ENCODE results near the gene FAM81B.

Gene FAM81B

GRCh38 chr5:95380103-95380628 lies 11.0 kb upstream of the FAM81B start:
- Histone ChIP-seq H3K4me2 (ENCODE audit: low read depth, low read length, poor library complexity, severe bottlenecking) (no peak overlapping the region), H2AFZ (ENCODE audit: low read depth, low read length, severe bottlenecking) (no peak overlapping the region), H3K9ac (ENCODE audit: low read length) (no peak overlapping the region), H3K27ac (ENCODE audit: low read depth, low read length) (no peak overlapping the region), H4K20me1 (ENCODE audit: low read depth, low read length) (no peaks in the 10 kb centered on the region), H3K4me3 (ENCODE audit: insufficient read depth, low read length, poor library complexity, severe bottlenecking) (no peak overlapping the region), H3K9me3 (ENCODE audit: insufficient read depth, low read length) (no peaks in the 10 kb centered on the region), H3K27me3 (ENCODE audit: low read length) (no peaks in the 10 kb centered on the region), H3K9me2 (replicated peaks; ENCODE audit: insufficient read depth, low read length) (no peaks in the 10 kb centered on the region), H3K79me2 (ENCODE audit: insufficient read depth, low read length) (no peaks in the 10 kb centered on the region), H3F3A (ENCODE audit: insufficient read depth) (no peaks in the 10 kb centered on the region), H3K36me3 (ENCODE audit: low read length) (no peaks in the 10 kb centered on the region)
- TF ChIP-seq CTCF (IDR thresholded peaks at IDR 0.05; ENCODE audit: insufficient read depth, low read length, poor library complexity, severe bottlenecking) (no peak), EZH2phosphoT487 (conservative IDR thresholded peaks at IDR 0.05; ENCODE audit: low read length) (no peak)

GRCh38 chr5:95382801-95383200 lies 8.4 kb upstream of the FAM81B start:
- no peaks in the 10 kb centered on the region for H3F3A ChIP-seq (ENCODE audit: insufficient read depth)
- no peaks in the 10 kb centered on the region for H4K20me1 ChIP-seq (ENCODE audit: low read depth, low read length)
- no peak overlapping the region for H3K9ac ChIP-seq (ENCODE audit: low read length)
- no peaks in the 10 kb centered on the region for H3K27me3 ChIP-seq (ENCODE audit: low read length)
- H3K27ac ChIP-seq (ENCODE audit: low read depth, low read length) = no peak overlapping the region
- H3K9me2 ChIP-seq (replicated peaks; ENCODE audit: insufficient read depth, low read length) = no peaks in the 10 kb centered on the region
- H3K4me2 ChIP-seq (ENCODE audit: low read depth, low read length, poor library complexity, severe bottlenecking) = no peak overlapping the region
- H3K79me2 ChIP-seq (ENCODE audit: insufficient read depth, low read length) = no peaks in the 10 kb centered on the region
- H3K36me3 ChIP-seq (ENCODE audit: low read length) = no peaks in the 10 kb centered on the region
- no peaks in the 10 kb centered on the region for H3K9me3 ChIP-seq (ENCODE audit: insufficient read depth, low read length)
- no peak overlapping the region for H2AFZ ChIP-seq (ENCODE audit: low read depth, low read length, severe bottlenecking)
- TF ChIP-seq CTCF (IDR thresholded peaks at IDR 0.05; ENCODE audit: insufficient read depth, low read length, poor library complexity, severe bottlenecking) (no peak), EZH2phosphoT487 (conservative IDR thresholded peaks at IDR 0.05; ENCODE audit: low read length) (no peak)
- H3K4me3 ChIP-seq (ENCODE audit: insufficient read depth, low read length, poor library complexity, severe bottlenecking) = no peak overlapping the region

GRCh38 chr5:95384485-95385213 lies 6.5 kb upstream of the FAM81B start:
- no peak for TF ChIP-seq CTCF (IDR thresholded peaks at IDR 0.05; ENCODE audit: insufficient read depth, low read length, poor library complexity, severe bottlenecking)
- TF ChIP-seq EZH2phosphoT487 (conservative IDR thresholded peaks at IDR 0.05; ENCODE audit: low read length) = no peak
- Histone ChIP-seq H3K79me2 (ENCODE audit: insufficient read depth, low read length) (no peaks in the 10 kb centered on the region), H3K27ac (ENCODE audit: low read depth, low read length) (no peak overlapping the region), H3K9me3 (ENCODE audit: insufficient read depth, low read length) (no peaks in the 10 kb centered on the region), H4K20me1 (ENCODE audit: low read depth, low read length) (no peaks in the 10 kb centered on the region), H3K9ac (ENCODE audit: low read length) (no peak overlapping the region), H3F3A (ENCODE audit: insufficient read depth) (no peaks in the 10 kb centered on the region), H2AFZ (ENCODE audit: low read depth, low read length, severe bottlenecking) (no peak overlapping the region), H3K4me2 (ENCODE audit: low read depth, low read length, poor library complexity, severe bottlenecking) (no peak overlapping the region), H3K36me3 (ENCODE audit: low read length) (no peaks in the 10 kb centered on the region), H3K9me2 (replicated peaks; ENCODE audit: insufficient read depth, low read length) (no peaks in the 10 kb centered on the region), H3K27me3 (ENCODE audit: low read length) (no peaks in the 10 kb centered on the region), H3K4me3 (ENCODE audit: insufficient read depth, low read length, poor library complexity, severe bottlenecking) (no peak overlapping the region)
